ENCODE data around the gene ARVCF. TPM values are rescaled to one million over a fixed set of nuclear protein-coding genes. Genes with fewer than 3 reads are reported as not detected.
A peak's percentile ranks its signal among the peaks of the same experiment; 100 is the strongest.

Gene ARVCF
- total RNA-seq, 3 donors from 2014 or later (not counting 1 experiment from before 2014, with no cell fraction given), result 37.8 to 62.0 (median 38.7) TPM

- Mint-ChIP-seq H3K27ac (peak overlapping the region in 1 of 2 donors; percentile 29), H3K27me3 (ENCODE audit: low read depth in 2 of 2) (no peaks in the 10 kb centered on the region), H3K4me1 (peaks cover 41 to 59% of the 10 kb centered on the region in 2 donors), H3K4me3 (no peak overlapping the region), H3K9me3 (no peaks in the 10 kb centered on the region), H3K36me3 (no peaks in the 10 kb centered on the region)
- Histone ChIP-seq H3K36me3 (ENCODE audit: control insufficient read depth, insufficient read depth, low read length) (peaks cover 2% of the 10 kb centered on the region), H3K9me3 (ENCODE audit: control insufficient read depth, insufficient read depth, low read length) (no peaks in the 10 kb centered on the region), H3K27me3 (ENCODE audit: control insufficient read depth, insufficient read depth, low read length) (no peaks in the 10 kb centered on the region), H3K4me3 (ENCODE audit: low read length) (no peak overlapping the region), H3K27ac (ENCODE audit: low read length) (no peak overlapping the region), H3K4me1 (ENCODE audit: control insufficient read depth, insufficient read depth, low read length) (peaks cover 30% of the 10 kb centered on the region)
- WGBS (ENCODE audit: insufficient coverage), result 91% methylated on average over 15 of the region's 15 CpGs
- DNase-seq (no peak), ATAC-seq (no peak)
- intact Hi-C loops (cut with micrococcal nuclease), result no loop called here
- no peak for TF ChIP-seq CTCF (IDR thresholded peaks at IDR 0.05)
Observed at GRCh38 chr22:20024650-20025397, 8.2 kb upstream of the ARVCF start.

GRCh38 chr22:20024225-20024624, 7.6 kb upstream of the ARVCF start:
- no peak for ATAC-seq
- 86% methylated on average over 13 of the region's 13 CpGs for WGBS (ENCODE audit: insufficient coverage)
- H3K9me3 ChIP-seq (ENCODE audit: control insufficient read depth, insufficient read depth, low read length), result no peaks in the 10 kb centered on the region
- no peak overlapping the region for H3K4me3 ChIP-seq (ENCODE audit: low read length)
- intact Hi-C loops (cut with micrococcal nuclease), result no loop called here
- H3K27ac ChIP-seq (ENCODE audit: low read length), result no peak overlapping the region
- Mint-ChIP-seq H3K4me1 (peaks cover 40 to 59% of the 10 kb centered on the region in 2 donors), H3K9me3 (no peaks in the 10 kb centered on the region), H3K27ac (peak overlapping the region in 1 of 2 donors; percentile 29), H3K4me3 (no peak overlapping the region), H3K27me3 (ENCODE audit: low read depth in 2 of 2) (no peaks in the 10 kb centered on the region), H3K36me3 (no peaks in the 10 kb centered on the region)
- H3K4me1 ChIP-seq (ENCODE audit: control insufficient read depth, insufficient read depth, low read length), result peaks cover 30% of the 10 kb centered on the region
- DNase-seq, result no peak
- TF ChIP-seq CTCF (IDR thresholded peaks at IDR 0.05), result no peak
- H3K36me3 ChIP-seq (ENCODE audit: control insufficient read depth, insufficient read depth, low read length), result peaks cover 2% of the 10 kb centered on the region
- no peaks in the 10 kb centered on the region for H3K27me3 ChIP-seq (ENCODE audit: control insufficient read depth, insufficient read depth, low read length)

GRCh38 chr22:20022978-20023613, 6.5 kb upstream of the ARVCF start:
- TF ChIP-seq CTCF (IDR thresholded peaks at IDR 0.05), result no peak
- ATAC-seq (no peak), DNase-seq (no peak)
- WGBS (ENCODE audit: insufficient coverage), result 45% methylated on average over 10 of the region's 10 CpGs
- Histone ChIP-seq H3K9me3 (ENCODE audit: control insufficient read depth, insufficient read depth, low read length) (no peaks in the 10 kb centered on the region), H3K36me3 (ENCODE audit: control insufficient read depth, insufficient read depth, low read length) (peaks cover 2% of the 10 kb centered on the region), H3K27me3 (ENCODE audit: control insufficient read depth, insufficient read depth, low read length) (no peaks in the 10 kb centered on the region), H3K4me3 (ENCODE audit: low read length) (no peak overlapping the region), H3K27ac (ENCODE audit: low read length) (no peak overlapping the region), H3K4me1 (ENCODE audit: control insufficient read depth, insufficient read depth, low read length) (peaks cover 30% of the 10 kb centered on the region)
- H3K27ac Mint-ChIP-seq, result peak overlapping the region; percentile 72 to 87
- intact Hi-C loops (cut with micrococcal nuclease), result no loop called here
- H3K9me3 Mint-ChIP-seq, result no peaks in the 10 kb centered on the region
- H3K4me3 Mint-ChIP-seq, result peak overlapping the region; percentile 55
- no peaks in the 10 kb centered on the region for H3K36me3 Mint-ChIP-seq
- peaks cover 35 to 59% of the 10 kb centered on the region in 2 donors for H3K4me1 Mint-ChIP-seq
- H3K27me3 Mint-ChIP-seq (ENCODE audit: low read depth in 2 of 2), result no peaks in the 10 kb centered on the region

Data from natural killer cell (primary cell).